Endometrial microvascular endothelial cells (primary cell): ENCODE data around the gene SYCP2. TPM values are rescaled to one million over a fixed set of nuclear protein-coding genes. Genes with fewer than 3 reads are reported as not detected.

Experiments used
- in situ Hi-C: cut with HindIII; loops from 2 replicates; pipeline ENCODE4 v1.10.0; 2017; ENCODE audit warnings: low sequenced_read_pairs, low pct_unique_long_range_greater_than_20kb; ENCODE audit errors: inconsistent ontology term
- total RNA-seq: library from RNA; depleted of rRNA; stranded (reverse); fragments of >200 nt; gene quantifications from one replicate; pipeline ENCODE4 v1.2.3, GENCODE V29; 2015; ENCODE audit errors: inconsistent ontology term

SYCP2 gene
- total RNA-seq, 1 donor from 2014 or later, result not detected

DNA sequence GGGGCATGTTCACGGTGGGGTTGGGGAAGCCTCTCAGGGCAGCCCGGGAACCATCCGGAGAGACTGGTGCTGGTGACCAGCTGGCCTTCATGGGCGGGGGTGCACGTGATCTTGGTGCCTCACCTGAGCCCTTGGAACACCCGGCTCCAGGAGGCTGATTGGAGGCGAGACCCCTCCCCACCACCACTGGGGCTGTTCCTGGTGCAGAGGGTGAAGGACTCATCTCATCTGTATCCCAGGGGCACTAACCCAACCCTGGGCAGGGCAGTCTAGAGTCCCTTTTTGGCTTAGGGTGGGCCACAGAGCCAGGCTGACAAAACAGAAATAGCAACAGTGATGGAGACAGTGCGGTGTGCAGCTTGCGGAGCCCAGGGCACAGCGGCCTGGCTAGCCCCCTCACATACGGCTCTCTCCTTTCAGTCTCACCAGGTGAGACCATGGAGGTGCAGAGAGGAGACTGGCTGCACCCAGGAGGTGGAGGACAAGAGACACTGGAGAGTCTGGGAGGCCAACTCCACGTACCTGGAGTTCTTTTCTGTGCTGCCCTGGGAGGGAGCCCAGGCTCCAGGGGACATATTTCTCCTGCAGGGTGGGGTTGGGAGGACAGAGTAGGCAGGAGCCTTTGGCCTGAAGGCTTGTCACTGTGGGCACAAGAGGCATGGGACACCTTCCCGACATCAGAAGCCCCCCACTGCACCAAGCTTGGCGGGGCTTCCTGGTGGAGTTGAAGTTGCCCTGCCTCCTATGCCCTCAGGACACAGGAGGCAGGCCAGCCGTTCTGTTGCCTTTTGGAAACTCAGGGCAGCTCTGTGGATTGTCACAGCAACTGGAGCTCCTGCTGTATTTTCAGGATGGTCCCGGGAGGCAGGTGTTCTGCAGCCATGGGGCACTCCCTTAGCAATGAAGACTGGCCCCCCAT, 106.0 kb downstream of the SYCP2 start:
- in situ Hi-C loops, result no loop called here

DNA sequence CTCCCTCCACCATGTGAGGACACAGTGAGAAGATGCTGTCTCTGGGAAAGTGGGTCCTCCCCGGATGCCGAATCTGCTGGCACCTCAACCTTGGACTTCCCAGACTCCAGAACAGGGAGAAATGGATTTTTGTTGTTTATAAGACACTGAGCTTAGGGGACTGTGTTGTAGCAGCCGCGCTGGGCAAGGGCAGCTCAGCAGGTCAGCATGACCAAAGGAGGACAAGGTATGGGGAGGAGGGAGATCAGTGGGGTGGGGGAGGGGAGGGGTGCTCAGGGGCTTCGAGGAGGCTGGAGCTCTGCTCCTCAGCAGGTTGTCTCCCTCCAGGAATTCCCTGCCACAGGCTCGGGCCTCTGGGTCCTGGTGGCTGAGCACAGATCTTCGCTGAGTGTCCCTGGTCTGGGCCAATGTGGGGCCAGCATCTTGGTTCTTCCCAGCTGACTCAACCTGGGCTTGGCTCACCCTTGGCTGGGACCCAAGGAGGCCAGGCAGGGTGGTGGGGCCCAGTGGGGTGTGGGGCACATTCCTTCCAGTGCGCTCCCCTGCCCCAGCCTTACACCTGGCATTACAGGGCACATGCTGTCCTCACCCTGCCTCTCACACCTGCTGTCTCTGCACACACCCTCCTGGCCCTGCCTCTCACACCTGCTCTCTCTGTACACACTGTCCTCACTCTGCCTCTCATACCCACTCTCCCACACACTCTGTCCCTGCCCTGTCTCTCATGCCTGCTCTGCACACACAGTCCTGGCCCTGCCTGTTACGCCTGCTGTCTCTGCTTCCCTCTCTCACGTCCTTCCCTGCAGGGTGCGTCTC, 107.3 kb downstream of the SYCP2 start:
- in situ Hi-C loops, result no loop called here

DNA sequence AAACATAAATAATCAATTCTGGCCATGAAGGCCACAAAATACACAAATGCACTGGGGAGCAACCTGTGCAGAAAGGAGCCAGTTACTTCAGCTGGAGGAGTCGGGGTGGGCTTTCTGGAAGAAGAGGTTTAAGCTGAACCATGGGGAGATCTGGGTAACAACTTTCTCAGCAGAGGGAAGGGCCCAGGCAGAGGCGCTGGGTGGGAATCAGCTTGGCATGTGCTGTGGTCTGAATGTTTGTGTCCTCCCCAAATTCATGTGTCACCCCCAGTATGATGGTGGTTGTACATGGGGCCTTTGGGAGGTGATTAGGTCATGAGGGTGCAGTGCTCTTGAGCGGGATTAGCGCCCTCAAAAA, 107.9 kb downstream of the SYCP2 start:
- in situ Hi-C loops, result no loop called here

DNA sequence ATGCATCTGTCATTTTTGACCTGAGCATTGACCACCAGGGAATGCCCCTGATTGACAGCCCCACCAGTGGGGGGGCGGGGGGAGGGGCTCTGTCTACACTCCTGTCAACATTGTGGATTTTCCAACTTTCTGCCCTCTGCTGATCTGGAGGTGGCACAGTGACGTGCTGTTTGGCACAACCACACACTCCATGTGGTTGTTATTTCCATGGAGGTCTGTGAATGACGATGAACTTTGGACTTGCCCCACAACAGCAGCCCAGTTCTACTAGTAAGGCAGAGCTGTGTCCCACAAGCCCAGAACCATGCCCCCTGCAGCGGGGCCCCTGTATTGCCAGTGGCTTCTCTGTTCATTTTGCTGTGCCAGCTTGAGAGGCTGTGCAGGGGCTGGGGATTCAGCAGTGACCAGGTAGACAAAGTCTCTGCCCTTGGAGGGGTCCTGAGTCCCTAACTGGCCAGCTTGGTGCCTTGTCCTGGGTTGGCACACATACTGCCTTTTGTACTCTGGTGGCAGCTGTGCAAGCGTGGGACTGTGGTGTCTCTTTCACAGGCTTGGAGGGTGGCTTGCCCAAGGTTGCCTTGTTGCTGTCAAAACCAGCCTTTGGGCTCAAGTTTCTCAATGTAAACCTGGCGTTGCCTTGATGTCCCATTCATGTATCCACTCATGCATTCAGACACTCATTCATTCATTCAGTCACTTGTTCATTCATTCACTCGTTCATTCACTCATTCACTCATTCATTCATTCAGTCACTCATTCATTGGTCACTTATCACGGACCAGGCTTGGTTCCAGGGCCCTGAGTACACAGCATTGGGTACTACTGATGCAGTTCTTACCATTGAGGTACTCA, 108.5 kb downstream of the SYCP2 start:
- in situ Hi-C loops, result no loop called here

DNA sequence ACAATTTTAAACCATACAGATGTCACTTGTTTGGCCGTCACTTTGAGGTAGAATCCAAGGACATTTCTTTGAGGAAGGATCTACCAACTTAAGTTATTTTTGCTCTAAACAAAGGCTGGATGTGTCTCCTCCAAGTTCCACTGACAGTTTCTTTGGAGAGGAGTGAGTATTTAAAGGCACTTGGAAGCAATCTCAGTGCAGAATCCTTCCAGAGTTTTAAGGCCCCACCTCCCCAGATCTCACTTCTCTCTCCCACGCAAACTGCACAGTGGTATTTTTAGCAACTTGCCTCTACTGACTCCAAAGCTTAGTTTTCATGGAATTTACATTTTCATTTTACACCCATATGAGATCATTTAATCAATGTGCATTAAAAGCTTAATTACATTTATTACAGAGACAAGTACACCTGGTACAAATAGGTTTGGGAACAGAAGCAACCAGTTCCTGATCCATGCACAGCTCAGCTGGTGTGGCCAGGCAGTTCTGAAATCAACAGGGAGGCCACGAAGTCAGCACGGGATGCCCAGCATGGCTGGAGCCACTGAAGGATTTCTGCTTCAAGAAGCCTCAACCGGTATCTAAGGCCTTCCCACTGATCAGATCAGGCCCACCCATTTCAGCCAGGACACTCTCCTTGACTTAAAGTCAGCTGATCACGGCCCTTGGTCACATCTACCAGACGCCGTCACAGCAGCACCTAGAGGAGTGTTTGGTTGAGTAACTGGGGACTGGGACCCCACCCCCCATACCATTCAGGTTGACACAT, 109.8 kb downstream of the SYCP2 start:
- in situ Hi-C loops, result no loop called here

DNA sequence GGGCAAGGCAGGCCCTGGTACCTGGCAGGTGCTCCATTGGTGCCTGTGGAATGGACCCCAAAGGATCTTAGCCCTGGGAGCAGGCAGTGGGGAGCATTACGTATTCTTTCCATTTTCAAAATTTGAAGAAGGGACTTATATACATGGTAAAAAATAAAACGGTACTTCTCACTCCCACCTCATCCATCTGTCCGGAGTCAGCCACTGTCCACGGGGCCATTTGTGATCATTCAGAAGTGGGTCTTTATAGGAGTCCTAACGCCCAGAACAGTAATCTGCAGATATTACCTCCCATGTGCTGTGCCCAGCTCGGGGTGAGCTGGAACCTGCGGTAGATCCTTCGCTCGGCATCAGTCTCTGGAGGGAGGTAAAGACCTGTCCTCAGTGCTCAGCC, 110.4 kb downstream of the SYCP2 start:
- in situ Hi-C loops, result no loop called here

DNA sequence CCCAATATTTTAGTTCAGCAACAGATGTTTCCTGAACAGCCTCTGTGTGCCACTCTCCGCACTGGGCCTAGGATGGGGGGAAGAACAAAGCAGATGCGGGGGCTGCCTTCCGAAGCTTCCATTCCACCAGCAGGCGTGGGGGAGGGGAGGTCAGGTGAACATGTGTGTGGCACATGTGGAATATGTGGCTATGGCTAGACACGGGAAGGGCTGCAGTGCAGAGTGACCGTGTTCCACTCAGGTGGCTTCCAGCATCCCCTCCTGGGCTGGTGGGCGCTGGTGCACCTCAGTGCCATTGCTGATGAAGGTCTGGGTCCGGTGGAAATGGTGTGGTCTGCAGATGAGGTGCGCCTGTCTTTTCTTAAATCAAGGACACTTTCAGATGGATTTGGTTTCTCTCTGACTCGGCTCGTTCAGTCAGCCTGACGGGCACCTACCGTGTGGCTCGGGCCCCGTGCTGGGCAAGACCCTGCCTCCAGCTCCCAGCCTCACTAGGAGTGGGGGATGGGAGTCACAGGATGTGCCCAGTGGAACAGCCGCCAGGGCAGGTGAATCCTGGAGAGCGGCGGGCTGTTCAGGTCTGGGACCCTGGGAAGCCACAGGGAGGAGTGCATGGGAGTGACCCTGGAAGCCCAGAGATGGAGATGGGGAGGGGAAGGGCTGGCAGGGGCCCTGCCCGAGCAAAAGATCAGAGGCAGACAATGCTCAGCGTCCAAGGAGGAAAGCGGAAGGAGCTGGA, 111.0 kb downstream of the SYCP2 start:
- in situ Hi-C loops, result no loop called here

DNA sequence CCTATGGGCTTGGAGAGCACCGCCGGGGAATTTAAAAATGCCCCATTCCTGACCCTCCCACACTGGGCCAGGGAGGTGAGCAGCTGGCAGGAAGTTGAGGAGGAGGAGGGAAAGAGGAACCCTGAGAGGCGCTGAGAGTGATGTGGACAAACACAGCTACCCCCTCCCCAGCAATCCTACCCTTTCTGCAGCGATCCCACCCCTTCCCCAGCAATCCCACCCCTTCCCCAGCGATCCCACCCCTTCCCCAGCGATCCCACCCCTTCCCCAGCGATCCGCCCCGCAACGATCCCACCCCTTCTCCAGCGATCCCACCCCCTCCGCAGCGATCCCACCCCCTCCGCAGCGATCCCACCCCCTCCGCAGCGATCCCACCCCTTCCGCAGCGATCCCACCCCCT, 111.6 kb downstream of the SYCP2 start:
- in situ Hi-C loops, result no loop called here

DNA sequence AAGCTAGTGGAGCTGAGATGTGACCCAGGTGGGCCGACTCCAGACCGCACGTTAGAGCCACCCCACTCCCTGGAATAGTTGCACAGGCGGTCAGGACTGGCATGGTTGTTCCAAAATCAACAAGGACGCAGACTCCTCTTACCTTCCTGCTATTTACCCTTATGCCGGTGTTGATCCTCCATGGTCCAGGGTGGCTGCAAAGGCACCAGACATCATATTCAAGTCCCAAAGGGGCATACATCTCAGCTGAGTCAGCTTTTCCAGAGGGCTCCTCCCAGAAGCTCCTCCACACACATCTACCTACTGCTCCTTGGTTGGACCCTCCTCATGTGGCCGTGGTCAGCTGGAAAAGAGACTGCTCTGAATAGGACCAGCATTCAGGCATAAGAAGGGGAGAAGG, 112.2 kb downstream of the SYCP2 start:
- in situ Hi-C loops, result no loop called here

DNA sequence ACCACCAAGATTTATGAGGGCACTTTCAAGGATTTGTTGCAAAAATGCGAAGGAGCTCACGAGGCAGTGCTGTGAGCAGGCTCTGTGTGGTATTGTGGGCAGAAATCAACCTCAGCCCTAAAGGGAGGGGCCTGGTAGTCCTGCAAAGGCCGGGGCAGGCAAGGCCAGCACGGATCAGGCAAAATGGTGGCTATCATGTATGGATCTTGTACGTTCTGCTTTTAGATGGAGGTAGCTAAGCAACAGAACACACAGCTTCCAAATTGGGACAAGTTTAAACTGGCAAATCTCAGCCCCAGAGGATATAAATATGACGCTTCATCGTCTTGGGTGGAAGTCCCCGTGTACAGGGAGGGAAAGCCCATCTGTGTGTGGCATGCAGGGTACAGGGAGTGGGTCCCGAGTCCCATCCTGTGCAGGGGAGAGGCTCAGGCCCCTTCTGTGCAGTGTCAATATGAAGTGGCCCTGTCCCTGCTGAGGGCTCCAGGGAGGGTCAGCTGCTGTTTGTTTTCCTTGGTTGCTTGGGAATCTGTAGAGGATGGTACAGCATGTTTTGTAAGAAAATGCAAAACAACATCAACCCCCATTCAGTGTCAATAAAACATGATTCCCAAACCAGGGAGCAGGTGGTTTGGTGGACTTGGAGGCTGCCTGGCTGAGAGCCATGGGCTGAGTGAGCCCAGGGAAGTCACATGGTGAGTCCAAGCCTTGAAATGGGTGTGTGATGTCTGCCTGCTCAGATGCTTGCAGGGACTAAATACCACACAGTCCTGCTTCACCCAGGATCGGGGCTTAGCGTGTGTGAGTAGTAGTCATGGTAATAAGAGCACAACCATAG, 113.0 kb downstream of the SYCP2 start:
- in situ Hi-C loops, result no loop called here

DNA sequence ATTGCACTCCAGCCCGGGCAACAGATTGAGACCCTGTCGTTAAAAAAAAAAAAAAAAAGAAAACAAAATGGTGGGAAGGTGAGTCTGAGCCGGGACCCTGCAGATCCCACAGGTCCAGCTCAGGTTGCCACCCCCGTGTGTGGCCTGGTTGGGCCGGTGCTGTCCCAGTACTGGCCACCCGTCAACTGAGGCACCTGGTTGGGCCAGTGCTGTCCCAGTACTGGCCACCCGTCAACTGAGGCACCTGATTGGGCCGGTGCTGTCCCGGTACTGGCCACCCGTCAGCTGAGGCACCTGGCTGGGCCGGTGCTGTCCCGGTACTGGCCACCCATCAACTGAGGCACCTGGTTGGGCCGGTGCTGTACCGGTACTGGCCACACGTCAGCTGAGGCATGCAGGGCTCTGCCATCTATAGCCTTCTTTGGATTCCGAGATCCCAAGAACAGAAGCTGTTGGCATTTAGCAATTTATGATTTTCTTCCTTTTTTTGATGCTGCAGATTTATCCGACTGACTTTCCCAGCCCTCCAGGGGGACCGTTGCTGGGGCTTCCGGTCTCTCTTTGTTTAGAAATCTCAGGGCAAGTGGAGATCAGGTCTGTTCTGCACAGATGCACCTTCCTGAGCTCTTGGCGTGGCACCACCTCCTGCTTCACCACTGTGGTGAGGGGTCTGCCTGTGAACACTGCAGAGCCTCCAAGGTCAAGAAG, 113.8 kb downstream of the SYCP2 start:
- in situ Hi-C loops, result no loop called here

DNA sequence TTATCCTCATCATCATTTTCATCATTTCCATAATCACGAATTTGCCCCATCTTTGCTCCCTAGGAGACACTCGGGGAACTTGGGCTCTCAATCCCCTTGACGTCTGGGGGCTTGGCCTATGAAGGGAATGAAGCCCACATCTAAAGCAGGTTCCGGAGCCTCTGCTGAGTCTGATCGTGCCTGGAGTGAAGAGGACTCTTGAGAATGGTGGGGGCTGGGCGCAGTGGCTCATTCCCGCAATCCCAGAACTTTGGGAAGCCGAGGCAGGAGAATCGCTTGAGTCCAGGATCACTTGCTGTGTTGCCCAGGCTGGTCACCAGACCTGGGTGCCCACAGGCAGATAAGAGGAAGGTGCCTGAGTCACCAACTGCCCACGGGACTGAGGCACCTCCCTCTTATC, 114.5 kb downstream of the SYCP2 start:
- in situ Hi-C loops, result no loop called here

DNA sequence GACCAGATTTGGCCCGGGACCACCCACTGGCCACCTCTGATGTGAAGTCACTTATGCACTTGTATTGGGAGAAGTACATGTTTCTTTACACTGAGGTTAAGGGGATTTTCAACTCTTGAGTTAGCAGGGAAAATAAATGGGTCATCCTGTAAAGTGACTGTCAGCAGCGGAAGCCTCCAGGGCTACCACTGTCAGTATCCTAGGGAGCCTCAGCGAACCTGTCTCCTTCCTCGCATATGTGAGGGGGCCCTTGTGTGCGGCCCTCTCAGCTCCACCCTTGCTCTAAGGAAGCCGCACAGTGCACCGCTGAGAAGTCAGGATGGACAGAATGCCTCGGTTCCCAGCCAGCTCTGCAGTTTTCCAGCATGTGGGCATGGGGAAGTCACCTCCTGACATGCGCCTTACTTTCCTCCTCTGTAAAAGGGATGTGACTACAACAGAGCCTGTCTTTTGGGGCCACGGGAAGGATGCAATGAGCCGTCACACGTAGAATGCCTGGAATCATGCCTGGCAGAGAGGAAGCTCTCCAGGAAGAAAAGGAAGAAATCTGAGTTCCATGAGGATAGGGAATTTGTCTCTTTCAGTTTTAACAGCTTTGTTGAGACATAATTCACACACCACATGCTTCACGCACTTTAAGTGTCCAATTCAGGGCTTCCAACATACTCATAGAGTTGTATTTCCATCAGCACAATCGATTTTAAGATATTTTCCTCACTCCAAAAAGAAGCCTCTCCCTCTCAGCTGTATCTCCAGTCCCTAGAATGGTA, 115.4 kb downstream of the SYCP2 start:
- in situ Hi-C loops, result no loop called here

DNA sequence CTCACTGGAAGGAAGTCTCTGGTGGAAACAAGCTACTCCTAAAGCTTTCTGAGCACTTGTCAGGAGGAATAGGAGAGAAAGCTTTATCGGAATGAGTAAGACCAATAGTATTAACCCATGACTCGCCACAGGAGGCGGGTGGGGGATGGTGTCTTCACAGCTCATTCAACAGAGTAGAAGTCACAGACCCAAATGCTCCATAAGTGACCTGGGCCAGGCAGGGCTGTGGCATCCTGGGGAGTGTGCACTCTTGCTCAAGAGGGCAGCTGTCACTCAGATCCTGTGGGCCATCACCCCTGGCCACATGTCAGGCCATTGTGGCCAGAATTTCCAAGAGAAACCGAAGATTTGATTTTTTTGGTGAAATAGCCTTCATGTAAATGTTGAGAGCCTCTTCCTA, 116.0 kb downstream of the SYCP2 start:
- in situ Hi-C loops, result no loop called here

DNA sequence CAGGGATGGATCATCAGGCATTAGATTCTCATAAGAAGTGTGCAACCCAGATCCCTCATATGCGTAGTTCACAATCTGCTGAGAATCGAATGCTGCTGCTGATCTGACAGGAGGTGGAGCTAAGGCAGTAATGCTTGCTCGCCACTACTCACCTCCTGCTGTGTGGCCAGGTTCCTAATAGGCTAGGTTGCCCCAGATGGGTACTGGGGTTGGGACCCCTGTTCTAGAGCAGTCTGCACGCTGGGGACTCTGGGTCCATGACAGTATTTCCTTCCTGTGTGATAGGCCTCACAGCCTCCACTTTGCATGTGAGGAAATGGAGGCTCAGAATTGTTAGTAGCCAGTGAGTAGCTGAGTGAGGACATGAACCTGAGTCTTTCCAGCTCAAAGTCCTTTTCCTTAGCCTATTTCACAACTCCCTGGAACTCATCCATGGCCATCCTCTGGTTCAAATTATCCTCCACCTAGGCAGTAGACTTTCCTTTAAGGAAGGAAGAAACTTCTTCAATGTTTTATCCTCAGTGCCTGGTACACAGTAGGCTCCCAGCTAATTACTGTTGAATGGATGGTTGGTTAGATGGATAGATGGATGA, 117.2 kb downstream of the SYCP2 start:
- in situ Hi-C loops, result no loop called here
